HG02798 (cell line): ENCODE measurements around the gene CRHR1.

Experiments used
- ATAC-seq: cut with Tn5 transposase; IDR thresholded peaks from one replicate; pipeline ENCODE4 v1.9.1; 2021; ENCODE audit warnings: mild to moderate bottlenecking; ENCODE audit not compliant: unreplicated experiment, poor library complexity

CRHR1 gene

DNA sequence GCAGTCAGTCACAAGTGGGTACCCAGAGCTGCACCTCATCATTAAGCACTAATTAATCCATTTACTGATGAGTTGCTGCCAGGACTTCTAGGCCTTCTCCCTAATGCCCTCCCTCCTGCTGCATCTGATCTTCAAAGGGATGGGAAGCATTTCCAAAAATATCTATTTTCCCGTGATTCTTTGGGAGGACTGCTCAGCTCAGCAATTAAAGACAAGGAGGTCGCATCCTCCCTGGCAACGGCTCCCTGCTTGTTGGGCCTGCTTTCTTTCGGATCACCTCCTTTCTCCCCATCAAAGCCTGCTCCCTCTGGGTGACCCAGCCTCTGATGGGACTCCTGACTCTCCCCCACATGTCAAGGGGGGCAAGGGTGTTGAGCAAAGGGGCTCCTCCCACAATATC is 34.6 kb downstream of the CRHR1 start:
- ATAC-seq: no peak

DNA sequence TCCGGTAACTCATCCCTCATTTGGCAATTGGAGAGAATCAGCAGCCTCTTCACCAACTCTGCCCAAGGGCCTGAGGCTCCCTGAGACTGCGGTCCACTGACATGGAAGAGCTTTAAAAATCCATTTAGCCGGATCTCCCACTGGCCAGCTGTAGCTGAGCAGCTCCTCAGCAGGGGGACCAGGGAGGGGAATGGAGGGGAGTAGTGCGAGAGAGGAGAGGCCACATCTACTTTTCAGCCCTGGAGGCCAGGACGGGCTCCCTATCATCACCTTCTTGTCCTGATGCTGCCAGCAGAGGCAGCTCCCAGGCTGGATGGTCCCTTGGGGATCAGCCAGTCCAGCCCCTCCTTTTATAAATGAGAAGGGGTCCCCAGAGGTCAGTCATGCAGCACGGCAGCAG is 35.5 kb downstream of the CRHR1 start:
- no peak for ATAC-seq

DNA sequence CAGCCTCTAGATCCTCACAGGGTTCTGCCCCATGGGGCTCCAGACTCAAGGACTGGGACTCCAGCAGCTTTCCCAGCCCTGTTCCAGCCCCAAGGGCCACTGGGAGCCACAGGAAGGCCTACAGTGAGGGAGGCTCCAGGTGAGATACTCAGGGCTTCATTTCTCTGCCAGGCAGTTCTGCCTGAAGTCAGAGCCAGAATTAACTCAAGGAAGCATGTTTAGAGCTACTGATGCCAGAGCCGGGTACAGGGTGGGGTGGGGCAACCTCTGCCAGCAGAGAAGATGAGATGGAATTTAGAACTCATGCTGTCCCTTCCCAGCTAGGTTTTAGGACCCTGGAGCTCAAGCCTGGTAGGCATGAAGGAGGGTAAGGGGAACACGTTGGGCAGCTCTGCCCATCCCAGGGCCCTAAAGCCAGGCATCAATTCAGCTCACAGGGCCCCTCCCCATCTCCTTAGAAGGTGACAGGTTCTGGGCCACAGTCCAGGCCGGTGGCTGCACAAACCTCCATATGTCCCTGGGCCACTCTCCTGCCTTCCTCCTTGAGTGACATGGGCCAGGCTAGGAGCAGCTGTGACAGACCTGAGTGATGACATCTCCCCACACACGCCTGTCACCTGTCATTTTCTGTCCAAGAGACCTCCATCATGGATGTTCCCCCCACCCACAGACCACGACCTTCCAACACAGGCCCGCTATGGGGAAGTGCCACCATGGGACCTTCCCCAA is 36.1 kb downstream of the CRHR1 start:
- no peak for ATAC-seq

DNA sequence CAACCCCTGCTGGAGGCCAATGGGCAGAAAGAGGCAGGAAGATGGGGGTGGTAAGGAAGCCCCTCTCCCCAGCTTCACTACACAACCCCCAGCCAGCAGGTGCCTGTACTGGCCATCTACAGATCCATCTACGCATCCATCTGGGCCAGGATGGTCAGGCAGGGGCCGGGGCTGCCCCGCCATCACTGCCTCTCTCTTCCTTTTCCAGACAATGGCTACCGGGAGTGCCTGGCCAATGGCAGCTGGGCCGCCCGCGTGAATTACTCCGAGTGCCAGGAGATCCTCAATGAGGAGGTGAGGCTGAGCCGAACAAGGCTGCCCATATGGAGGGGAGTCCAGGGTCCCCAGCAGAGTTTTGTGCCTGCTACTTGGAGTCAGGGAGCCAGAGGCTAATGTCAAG is 37.0 kb downstream of the CRHR1 start:
- ATAC-seq: no peak

DNA sequence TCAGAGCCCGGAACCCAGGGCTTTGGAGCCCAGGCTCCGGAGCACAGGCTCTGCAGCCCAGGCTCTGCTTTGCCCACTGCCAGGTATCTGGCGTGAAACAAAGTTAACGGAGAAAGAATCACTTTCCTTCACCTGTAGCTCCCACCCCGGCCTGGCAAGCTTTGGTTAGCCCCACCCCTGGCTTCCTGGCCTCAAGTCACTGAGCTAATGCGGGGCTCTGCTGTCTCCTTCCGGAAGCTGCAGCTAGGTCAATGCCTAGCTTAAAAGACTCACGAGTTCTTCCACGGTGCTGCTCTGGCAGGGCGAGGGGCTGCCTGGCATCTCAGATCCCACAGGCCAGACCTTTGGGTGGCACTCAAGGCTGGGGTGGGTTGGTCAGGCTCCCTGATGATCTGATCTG is 39.5 kb downstream of the CRHR1 start:
- no peak for ATAC-seq

DNA sequence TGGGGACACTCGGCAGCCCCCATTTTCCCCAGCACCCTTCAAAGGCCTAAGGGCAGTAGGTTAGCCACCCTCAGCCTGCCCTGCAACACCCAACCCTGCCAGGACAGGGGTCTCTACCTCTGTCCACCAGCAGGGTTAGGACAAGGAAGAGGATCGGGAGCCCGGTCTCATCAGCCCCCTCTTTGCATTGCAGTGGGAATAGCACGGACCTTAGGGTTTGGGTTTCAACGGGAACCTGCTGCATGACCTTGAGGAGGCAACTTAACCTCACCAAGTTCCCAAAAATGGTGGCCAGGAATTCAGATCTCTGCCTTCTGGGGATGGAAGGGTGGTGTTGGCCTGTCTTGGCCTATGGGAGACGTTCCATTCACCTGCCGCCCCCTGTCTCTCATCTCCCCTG is 40.4 kb downstream of the CRHR1 start:
- no peak for ATAC-seq

DNA sequence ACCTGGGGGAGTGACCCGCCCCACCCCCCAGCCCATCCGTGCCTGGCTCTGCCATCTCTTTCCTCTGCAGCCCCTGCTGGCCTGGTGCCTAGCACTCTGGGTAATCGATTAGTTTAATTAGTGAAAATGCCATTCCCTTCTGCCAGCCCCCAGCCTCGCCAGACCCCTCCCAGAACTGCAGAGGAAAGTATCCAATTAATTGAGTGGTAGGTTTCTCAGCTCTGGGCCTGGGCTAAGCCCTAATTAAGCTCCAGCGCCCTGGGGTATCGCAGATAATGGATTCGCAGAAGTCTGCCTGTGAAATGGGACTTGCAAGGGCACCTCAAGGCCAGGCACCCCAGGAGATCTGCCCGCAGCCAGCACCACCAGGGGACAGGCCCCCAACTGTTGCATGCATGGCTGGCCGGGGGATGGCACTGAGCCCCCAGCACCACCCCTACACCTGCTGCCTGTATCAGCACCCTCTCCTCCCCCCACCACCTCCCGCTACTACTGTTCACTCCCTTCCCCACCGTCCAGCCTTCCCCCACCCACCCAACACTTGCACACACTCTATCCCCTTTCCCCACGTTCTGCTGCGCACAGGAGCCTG is 40.9 kb downstream of the CRHR1 start:
- no peak for ATAC-seq

DNA sequence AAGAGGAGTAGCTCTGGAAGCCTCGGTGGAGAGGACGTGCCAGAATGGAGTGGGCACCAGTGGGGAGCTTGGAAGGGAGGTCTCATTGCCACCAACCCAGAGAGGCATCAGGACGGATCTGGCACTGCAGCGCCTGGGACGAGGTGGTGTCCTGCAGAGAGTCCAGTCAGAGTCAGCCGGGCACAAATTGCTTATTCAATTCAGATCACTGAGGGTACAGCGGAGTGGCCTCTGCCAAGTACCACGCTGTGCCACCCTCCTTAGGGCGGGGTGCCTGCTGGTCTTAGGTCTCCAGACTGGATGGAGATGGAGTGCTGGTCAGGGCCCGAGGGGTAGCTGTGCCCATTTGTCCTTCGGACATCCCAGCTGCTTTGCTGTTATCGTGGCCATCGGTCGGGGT is 41.7 kb downstream of the CRHR1 start:
- ATAC-seq: no peak

DNA sequence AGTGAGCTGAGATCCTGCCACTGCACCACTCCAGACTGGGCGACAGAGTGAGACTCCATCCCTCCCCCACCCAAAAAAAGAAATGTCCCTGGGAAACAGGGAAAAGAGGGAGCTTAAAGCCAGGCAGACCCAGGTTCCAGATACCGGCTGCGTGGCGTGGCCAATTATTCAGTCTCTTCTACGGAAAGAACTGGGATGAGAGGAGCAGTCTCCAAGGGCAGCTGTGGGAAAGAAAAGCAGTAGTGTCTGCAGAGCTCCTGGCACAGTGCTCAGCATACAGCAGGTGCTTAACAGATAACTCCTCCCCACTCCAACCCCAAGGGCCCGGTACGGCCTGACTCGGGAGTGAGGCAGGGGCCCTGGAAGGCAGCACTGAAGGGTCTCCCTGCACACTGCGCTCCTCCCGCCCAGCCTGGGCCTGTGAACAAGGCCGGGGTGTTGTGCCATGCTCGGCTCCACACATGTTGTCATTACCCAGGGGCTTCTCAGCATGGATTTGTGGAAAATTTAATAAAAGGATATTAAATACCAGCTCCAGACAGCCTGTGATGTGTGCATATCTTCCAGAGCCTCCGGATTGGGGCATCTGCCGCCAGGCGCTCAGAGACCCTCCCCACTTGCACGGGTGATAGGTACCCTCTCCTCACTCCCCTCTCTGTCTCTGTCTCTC is 42.9 kb downstream of the CRHR1 start:
- no peak for ATAC-seq

DNA sequence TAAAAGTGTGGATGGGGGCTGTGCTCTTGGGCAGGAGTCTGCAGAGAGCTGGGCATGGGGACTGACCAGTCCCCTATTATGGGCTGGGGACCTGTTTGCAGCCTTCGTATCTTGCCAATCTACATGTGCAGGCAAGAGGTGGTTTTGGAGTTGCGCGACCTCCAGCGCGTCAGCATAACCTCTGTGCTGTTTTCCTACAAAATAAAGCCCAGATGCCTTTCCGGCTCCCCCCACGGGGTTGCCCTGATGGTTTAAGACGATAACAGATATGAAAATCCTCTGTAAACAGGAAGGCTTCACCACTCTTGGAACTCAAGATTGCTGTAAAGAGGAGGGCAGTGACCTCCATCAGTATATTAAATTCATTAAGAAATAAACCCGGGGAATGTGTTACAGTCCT is 44.1 kb downstream of the CRHR1 start:
- no peak for ATAC-seq

DNA sequence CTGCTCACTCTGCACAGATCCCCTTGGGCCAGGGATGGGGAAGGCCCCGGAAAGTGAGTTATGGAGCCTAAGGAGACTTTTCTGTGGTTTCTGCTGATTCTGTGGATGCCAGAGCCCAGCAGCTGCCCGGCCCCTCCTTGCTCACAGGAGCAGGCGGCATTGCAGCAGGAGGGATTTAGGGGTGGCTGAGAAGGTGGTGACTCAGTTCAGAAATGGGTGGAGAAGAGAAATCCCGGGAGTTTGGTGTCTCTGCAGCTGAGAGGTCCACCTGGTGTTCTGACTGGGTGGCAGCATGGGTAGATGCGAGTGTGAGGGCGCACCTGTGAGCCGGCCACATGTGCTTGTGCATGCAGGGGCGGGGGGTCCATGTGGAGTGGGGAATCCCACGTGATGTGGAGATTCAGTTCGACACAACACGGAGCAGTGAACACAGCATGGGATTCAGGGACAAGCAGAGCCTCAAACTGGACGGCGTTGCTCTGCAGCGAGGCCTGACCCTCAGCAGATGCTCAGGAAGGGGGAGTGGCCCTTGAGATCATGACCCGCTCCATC is 44.5 kb downstream of the CRHR1 start:
- no peak for ATAC-seq

DNA sequence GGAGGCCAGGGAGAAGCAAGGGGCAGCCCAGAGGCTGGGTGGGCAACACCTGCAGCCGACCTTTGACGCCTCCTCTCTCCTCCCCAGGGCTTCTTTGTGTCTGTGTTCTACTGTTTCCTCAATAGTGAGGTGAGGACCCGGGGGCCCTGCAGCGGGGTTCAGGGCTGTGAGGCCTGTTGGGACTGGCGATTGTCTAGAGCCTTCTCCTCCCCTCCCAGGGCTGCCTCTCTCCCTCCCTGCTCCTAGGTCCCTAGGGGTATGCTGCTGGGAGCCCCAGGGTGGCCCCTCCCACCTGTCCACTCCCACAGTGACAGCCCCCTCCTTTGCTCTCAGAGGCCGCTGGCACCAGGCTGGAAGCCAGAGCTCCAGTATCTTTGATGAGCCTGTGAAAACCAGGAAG is 49.8 kb downstream of the CRHR1 start:
- ATAC-seq: no peak

DNA sequence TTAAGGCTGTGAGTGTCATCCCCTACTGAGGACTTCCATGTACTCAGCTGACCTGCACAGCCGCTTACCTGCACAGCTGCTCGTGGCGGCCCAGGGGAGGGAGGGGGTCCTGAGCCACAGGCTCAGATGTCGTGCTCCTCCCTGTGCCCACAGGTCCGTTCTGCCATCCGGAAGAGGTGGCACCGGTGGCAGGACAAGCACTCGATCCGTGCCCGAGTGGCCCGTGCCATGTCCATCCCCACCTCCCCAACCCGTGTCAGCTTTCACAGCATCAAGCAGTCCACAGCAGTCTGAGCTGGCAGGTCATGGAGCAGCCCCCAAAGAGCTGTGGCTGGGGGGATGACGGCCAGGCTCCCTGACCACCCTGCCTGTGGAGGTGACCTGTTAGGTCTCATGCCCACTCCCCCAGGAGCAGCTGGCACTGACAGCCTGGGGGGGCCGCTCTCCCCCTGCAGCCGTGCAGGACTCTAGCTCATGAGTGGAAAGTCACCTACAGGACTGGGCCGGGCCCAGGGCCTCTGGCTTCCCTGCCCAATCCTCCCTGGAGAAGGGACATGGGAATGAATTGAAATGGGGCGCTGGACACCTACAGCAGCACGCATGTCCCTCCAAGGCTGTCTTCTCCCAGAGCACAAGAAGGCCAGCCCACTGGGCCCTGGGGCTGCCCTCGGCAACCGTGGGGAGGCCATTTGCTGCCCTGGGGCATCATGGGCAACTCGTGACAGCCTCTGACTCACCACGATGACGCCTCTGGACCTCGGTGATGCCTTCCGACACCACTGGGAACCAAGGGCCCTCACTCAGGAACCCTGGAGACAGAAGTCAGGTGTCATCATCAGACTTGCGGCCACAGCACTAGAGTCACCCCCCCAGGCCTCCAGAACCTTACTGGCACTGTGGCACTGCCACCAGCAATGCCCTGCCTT is 50.6 kb downstream of the CRHR1 start:
- no peak for ATAC-seq

DNA sequence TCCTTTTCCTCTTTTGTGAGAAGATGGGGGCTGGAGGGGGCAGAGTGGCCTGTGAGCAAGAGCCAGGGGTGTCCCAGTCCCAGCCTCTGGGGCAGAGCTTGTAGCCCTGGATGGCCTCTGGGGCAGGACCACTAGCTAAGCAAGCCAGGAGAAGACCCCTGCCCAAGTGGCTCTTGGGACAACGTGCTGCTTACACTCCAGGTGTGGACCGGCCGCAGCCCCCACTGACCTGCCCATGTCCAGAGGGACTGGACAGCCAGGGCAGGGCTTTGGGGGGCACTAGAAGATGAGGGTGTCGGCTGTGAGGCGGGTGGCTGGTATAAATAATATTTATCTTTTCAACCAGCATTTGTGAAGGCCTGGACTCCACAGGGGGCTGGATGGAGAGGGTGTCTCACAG is 51.4 kb downstream of the CRHR1 start:
- no peak for ATAC-seq

DNA sequence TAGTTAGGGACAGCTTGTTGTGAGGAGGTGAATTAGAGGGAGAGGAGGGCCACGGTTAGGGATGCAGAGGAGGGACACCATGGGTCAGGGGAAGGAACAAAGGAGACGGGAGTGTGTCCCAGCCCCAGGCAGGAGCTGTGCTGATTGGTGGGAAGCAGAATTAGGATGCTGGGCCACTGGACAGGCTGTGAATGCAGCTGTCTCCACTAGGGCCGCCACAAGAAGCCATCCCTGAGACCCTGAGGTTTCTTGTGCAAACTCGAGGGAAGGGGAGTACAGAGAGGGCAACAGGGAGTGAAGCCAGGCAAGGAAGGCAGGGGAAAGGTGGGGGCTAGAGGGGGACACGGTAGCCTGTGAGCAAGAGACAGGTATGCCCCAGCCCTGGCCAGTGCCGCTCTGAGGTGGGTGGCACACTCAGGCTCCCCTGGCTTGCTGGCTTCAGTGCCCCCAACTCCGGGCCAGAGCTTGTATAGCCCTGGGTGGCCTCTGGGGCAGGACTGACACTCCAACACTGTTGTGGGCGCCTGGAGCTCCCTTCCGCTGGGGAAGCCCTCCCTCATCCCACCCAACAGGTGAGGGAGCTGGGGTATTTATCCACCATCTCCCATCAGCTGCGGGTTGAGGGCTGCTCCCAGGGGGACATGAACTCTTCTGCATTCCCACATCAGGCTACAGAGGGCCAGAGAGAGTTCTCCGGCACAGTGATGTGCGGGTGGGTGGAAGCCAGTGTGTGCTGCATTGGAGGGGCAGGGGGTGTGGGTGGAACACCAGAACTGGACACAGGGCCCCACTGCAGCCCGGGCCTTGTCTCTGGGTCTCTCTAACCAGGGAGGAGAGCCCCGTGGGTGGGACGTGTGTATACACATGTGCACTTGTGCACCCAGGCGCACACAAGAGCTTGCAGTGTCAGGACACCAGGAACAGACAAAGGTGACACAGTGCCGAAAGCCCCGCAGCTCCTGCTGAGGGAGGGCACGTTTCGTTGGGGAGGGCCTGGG is 52.2 kb downstream of the CRHR1 start:
- ATAC-seq: no peak

DNA sequence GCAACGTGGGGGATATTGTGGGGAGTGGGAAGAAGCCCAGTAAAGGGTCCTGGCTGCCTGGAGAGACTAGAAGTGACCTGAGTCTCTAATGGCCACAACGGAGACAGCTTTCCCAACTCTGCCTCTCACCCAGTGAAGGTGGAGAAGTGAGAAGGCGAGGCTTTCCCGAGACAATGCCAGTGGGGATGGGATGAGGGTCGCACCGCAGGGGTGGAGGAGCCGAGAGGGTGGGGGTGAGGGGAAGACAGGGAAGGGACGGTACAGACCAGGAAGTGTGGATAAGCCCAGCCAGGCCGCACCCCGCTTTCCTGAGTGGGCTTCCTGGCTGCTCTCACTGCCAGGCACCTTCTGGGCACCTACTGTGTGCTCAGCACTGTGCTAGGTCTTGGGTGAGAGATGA is 53.1 kb downstream of the CRHR1 start:
- no peak for ATAC-seq

DNA sequence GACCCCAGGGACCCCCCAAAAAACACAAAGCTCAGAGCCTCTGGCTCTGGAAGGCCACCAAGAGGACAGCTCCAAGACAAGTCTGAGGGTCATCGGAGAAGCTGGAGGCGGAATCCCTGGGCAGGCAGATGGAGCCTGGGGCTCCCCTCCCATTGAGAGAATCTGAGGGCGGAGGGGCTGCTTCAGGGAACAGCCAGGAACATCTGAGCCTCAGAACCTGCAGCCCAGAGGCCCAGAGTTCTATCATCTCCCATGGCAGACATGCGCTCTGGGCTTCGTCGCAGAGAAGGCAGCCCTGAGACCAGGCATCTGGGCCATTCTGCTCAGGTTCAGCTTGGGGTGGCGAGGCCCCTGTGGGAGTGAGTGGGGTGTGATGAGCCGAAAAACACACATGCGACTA is 53.5 kb downstream of the CRHR1 start:
- no peak for ATAC-seq

DNA sequence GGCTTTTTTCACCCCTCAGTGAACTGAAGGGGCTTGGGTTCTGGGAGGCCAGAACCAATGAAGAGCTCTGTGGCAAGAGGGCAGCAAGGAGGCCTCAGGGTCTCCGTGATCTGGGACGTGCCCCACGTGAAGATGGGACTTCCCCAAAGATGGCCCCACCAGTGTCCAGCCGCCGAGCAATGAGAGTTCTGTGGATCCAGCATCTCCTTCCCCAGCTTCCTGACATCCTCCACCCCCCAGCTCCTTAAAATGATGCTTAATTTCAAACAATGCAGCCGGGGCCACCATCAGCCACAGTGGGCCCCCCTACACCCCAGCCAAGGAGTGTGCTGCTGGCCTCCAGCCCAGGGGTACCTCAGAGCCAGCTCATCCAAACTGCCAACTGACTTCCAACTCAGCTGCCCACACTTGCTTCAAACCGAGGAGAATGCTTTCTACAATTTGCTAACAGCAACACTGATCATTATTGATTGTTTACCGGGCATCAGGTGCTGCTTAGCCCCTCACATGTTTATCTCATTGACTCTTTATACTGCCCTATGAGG is 54.7 kb downstream of the CRHR1 start:
- ATAC-seq: no peak

DNA sequence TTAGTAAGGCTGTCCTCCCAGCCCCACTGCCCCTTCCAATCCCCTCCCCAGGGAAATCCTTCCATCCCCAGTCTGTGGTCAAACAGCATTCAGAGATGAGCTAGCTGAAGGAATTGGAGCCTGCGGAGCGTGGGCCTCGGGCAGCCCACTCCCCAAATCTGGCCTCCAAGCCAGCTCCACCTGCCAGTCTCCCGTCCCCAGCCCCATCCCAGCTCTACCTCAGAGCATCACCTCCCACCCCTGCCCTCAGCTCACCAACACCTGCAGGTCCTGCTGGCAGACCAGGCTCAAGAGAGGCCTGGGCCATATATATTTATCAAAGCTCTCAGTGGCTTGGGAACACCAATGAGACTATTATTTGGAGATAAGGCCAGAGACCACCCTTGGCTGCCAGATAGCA is 55.3 kb downstream of the CRHR1 start:
- no peak for ATAC-seq
